ENCODE measurements around the gene MCRIP1.

- no peak for TF ChIP-seq EZH2 (IDR thresholded peaks at IDR 0.05; ENCODE audit: borderline replicate concordance, low read length)
- no peak for TF ChIP-seq CTCF (conservative IDR thresholded peaks at IDR 0.05 in 1 of 2, IDR thresholded peaks at IDR 0.05 in 1 of 2; ENCODE audit: extremely low read depth in 1 of 2, insufficient read depth in 1 of 2, low read depth in 1 of 2, low read length in 2 of 2)
Measured at GRCh38 chr17:81867170-81867990, 34.3 kb upstream of the MCRIP1 start.

Measured in mammary epithelial cell (primary cell).